ENCODE results near the gene ATF7.

GRCh38 chr12:53495903-53496751 lies 130.1 kb downstream of the ATF7 start:
- no peak for TF ChIP-seq EZH2 (IDR thresholded peaks at IDR 0.05; ENCODE audit: low read length, missing control alignments)
- TF ChIP-seq CTCF (conservative IDR thresholded peaks at IDR 0.05 in 1 of 2, IDR thresholded peaks at IDR 0.05 in 1 of 2; ENCODE audit: low read depth in 1 of 2, low read length in 2 of 2): no peak
